ENCODE measurements around the gene CCNDBP1.

DNA sequence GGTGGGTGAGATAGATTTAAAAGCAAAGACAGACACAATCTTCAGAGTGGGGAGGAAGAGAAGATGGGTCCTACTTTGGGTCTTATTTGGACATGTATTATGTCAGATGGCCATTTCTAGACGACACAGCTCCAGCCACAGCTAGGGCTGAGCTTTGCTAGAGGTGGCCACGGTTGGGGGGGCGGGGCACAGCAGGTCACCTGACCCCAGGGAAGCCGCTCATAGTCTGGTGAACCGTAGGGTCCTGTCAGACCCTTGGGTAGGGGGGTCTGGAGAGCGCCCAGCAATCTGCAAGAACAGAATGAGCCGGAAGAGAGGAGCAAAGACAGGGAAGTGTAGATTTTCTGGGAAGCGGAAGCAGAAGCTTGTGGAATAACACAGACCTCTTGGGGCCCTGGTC is 29.0 kb downstream of the CCNDBP1 start:
- no peak for TF ChIP-seq EZH2 (IDR thresholded peaks at IDR 0.05)
- TF ChIP-seq, protein P1, sequence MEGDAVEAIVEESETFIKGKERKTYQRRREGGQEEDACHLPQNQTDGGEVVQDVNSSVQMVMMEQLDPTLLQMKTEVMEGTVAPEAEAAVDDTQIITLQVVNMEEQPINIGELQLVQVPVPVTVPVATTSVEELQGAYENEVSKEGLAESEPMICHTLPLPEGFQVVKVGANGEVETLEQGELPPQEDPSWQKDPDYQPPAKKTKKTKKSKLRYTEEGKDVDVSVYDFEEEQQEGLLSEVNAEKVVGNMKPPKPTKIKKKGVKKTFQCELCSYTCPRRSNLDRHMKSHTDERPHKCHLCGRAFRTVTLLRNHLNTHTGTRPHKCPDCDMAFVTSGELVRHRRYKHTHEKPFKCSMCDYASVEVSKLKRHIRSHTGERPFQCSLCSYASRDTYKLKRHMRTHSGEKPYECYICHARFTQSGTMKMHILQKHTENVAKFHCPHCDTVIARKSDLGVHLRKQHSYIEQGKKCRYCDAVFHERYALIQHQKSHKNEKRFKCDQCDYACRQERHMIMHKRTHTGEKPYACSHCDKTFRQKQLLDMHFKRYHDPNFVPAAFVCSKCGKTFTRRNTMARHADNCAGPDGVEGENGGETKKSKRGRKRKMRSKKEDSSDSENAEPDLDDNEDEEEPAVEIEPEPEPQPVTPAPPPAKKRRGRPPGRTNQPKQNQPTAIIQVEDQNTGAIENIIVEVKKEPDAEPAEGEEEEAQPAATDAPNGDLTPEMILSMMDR (IDR thresholded peaks at IDR 0.05) = no peak
- TF ChIP-seq EZH2phosphoT487 (IDR thresholded peaks at IDR 0.05) = no peak
